GM18873 (cell line): ENCODE data around the gene NHSL2.
"Not testable (repeated sequence)": the region's sequence is repeated elsewhere in the genome, so short reads cannot be mapped to it uniquely, and the experiment has no call there.

Experiments
- ATAC-seq: cut with Tn5 transposase; IDR thresholded peaks from one replicate; pipeline ENCODE4 v1.9.1; 2021; ENCODE audit warnings: mild to moderate bottlenecking, moderate library complexity, moderate number of reproducible peaks; ENCODE audit not compliant: unreplicated experiment, low FRiP score

NHSL2 gene

DNA sequence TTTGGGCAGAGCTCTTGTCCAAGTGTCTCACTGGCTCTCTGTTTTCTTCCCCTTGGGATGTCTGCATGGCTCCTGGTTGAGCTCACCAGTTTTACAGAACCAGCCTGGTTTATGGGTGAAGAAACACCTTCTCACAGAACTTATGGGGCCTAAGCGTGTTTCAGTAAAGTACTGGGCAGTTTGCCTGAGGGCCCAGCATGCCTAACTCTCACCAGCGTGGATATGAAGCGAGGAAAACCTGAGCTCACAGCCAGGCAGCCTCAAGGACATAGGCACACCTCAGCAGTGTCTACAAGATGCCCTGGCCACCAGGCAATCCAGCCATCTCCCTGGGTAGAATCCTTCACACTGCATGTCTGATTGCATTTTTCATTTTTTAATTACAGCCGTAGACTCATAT, 9.2 kb downstream of the NHSL2 start:
- no peak for ATAC-seq

DNA sequence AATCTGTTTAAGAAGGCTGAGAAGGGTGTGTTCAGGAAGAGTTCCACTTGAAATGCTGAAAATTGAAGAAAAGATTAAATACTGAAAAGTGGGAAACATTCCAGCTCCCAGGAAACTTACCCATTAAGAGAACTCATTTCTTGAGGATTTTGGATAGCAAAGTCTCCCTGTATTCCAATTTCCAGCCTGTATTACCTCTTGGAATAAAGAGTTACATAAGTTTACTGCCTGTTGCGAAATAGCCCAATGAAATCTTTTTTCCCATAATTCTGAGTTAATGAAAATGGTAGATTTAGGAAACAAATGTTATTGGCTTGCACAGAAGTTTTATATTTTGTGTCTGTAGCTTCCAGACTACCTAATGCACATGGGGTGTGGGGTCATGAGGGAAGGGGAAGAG, 12.0 kb downstream of the NHSL2 start:
- ATAC-seq: no peak

DNA sequence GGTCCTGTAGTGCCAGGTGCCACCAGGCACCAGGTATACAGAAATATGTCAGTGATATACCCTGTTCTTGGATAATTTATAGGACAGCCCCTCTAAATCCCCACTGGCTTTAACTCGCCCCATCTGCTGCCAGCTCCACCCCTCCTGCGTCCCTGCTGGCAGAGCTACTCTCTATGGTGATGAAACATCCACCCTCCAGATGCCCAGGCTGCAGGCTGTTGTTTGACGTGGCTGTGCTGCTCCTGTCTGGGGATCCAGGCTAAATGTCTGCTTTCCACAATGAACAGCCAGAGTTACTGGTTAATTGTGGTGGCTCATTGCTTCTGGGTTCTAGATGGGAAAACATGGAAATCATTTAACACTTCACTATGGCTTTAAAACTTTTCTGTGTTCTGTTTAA, 12.9 kb downstream of the NHSL2 start:
- no peak for ATAC-seq

DNA sequence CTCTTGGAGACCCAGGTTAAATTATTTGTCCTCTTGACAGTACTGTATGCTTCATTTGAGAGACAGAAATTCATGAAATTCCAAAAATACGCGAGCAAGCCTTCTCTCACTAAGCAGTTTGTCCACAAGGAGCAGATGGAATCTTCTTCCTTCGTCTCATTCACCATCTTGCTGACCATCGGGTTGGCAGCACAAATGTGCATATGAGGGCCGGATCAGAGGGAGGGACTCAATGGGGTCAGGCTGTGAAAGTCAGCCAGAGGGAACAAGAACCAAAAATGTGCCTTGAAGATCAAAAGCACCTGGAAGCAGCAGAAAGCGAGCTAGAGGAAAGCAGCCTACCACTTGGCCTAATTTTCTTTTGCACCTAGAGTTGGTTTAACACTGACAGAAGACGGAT, 16.4 kb downstream of the NHSL2 start:
- ATAC-seq: no peak

DNA sequence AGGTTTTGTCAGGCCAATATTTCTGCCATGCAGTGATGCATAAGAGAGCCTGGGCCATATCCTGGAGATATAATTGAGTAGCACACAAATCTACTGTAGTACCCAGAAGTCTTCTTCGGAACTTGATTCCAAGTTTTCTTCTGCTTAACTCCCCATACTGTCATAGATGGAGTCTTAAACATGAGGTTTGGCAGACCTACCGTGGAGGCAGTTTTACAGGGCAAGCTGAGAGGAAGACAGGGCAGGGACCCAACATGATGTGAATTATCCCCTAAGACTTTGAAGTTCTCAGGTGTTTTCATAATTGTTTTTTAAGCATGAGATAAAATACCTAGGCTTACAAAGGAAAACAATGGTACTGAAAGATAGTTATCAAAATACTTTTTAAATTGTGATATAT, 18.2 kb downstream of the NHSL2 start:
- no peak for ATAC-seq

DNA sequence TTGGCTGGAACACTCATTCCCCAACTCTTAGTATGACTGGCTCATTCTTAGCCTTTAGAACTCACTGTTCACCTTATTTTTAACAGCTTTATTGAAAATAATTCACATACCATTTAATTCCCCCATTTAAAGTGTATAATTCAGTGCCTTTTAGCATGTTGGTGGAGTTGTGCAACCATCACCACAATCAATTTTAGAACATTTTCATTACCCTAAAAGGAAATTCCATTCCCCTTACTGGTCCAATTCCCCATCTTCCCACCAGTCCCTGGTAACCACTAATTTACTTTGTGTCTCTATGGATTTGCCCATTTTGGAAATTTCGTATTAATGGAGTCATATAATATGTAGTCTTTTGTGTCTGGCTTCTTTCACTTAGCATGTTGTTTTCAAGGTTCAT, 19.7 kb downstream of the NHSL2 start:
- no peak for ATAC-seq

DNA sequence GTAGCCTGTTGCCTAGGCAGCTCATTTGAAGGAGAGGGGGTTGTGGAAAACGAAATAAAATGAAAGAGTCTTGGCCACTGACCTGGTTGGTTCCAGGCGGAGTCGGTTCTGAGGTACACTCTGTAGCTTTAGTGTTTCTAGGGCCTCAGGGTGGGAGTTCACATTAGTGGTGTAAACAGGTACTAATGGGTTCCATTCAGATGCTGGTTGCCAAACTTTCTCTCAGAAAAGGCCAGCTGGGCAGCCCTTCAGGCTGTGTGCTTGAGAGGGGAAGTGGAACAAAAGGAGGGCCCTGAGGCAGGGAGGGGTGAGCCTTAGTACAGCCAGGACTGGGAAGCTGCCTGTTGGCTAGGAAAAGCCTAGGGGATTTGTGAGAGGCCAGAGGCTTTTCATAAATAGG, 24.8 kb downstream of the NHSL2 start:
- ATAC-seq: no peak

DNA sequence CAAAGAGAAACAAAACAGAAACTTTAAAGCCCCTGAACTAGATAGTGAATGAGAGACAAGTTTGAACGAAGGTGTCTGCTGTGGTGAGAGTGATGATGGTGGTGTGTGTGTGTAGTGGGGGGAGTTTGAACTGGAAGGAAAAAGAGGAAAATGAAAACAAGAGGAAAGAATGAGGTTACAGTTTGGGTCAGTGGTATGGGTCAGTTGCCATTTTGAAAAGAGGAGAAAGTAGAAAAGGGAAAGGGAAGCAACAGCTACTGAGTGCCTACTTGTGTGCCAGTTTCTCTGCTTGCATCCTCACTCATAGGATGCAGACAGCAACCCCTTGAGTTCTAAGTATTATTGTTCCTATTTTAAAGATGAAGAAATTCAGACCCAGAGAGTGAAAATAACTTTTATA, 26.0 kb downstream of the NHSL2 start:
- ATAC-seq: no peak

DNA sequence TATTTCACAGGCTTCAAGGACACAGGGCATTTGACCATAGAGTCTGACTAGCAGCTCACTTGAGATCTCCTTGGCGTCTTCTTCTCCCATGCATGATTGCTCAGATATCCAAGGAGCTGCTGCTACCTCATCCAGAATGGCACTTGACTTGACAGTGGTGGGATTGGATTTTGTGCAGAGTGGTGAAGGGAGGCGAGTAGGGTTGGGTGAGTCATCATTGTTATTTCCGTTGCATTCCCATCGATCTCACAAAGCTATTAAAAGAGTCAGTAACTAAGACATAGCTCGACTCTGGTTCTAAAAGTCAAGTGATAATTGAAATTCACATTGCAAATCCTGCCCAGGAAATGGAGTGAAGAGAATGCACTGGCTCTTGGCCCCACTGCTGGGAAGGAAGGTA, 27.7 kb downstream of the NHSL2 start:
- ATAC-seq: no peak

DNA sequence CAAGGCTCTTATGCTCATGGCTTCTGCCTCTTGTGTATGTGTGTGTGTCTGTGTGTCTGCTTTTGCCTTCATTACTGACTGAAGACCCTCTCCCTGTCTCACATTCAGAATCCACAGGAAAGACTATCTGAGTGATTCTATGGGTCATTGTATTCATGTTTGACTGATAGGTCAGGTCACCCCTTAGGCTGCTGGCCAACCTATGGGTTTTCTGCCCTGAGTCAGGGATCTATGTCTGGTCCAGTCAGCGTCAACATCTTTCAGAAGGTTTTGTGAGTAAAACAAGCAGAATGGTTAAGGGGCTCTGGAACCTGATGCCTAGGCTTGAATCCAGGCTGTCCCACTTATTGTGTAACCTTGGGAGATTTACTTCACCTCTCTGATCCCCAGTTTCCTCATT, 30.5 kb downstream of the NHSL2 start:
- no peak for ATAC-seq

DNA sequence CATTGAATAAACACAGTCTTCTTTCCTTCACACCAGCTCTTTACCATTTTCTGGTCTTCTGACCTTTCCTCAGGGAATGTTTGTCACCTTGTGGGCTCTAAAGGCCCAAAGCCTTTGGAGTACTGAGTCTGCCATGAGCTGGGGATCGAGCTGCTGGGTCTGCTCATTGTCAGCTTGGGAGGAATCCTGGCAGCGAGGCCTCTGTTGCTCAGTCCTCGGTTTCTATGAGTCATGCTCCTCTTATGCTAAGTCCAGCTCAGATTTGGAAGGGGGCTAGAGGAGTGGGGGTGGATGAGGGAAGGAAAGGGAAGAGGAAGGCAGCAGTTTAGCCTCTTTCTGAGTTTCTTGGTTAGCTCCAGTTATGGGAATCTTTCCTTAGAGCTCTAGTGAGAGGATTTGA, 31.1 kb downstream of the NHSL2 start:
- no peak for ATAC-seq

DNA sequence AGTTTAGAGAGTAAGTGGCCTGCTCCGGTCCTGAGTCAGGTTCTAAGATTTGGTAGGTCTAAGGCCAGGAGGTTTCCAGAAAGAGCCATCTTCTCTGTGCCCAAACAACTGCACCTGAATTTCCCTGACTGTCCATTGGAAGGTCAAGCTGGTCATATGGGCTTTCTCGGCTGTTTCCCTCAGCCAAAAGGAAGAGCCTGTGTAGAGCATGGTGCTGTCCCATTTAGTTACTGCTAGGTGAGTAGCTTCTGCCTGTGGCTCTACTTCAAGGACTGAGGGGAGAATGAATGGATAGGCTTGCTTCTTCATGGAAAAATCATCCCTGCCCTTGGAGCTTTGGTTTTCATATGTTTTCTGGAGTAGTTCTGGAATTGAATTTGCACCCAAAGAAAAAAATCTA, 33.7 kb downstream of the NHSL2 start:
- ATAC-seq: no peak

DNA sequence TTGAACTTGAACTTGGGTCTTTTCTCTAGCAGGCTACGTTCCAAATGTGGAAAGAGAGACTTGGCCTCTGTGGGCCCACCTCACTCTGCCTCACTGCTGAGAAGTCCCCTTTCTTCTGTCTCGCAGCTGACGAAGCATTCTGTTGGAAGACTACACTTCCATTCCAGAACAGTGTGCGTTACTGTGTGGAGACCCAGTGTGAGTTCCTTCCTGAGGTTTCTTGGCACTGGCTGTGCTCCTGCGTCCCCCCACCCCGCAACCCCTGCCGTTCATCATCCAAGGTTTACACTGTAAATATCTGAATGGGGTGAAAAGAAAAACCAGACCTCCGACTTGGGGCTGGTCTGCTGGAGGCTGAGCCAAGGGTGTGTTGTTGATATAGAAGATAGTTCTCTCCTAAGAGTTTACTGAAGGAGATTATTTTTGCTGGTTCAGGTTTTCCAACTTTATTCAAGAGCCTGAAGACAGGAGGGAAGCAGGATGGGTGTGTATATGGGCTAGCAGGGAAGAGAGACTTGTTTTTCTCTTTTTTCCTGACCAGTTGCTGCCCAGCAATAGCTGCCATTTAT, 34.7 kb downstream of the NHSL2 start:
- ATAC-seq: no peak

DNA sequence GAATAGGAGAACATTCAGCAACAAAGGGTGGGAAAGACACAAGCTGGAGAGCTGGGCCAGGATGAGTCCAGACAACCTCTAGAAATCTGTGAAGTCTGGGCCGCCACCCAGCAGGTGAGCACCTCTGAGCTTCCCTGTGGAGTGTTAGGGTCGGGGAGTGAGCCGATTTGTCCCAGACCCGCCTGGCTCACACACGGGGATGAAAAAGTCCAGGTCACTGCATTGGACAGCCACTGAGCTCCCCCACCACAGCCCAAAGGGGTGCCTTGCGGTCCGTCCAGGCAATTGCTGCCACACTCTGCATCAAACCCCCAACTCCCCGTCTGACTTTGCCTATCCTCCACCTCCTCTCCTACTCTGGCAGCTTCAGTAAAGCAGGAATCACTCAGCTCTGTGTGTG, 38.7 kb downstream of the NHSL2 start:
- ATAC-seq: no peak

DNA sequence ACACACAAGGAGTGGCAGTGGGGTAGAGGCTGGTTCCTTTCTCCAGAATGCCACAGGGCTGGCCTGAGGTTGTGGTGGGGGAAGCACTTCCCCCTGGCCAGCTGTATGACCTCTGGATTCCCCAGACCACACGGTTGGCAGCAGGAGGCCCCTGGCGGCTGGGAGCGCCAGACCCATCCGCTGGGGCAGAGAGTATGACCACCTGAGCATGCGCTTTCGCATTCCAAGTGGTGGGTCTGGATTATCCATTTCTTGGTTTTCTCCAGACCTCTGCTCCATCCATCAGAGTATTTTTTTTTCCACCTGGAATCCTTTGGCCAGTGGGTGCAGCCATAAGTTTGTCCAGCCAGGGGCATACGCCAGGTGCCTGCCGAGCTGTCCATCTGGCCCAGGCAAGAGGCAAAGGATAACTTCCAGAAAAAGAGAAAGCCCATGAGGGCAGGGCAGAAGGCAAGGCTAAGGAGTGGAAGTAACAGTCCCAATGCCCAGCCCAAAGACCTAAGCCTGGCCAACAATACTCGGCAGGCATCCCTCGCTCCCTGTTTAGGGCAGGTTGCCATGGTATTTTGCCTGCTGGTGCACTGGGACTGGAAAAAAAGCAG, 39.3 kb downstream of the NHSL2 start:
- ATAC-seq: no peak

DNA sequence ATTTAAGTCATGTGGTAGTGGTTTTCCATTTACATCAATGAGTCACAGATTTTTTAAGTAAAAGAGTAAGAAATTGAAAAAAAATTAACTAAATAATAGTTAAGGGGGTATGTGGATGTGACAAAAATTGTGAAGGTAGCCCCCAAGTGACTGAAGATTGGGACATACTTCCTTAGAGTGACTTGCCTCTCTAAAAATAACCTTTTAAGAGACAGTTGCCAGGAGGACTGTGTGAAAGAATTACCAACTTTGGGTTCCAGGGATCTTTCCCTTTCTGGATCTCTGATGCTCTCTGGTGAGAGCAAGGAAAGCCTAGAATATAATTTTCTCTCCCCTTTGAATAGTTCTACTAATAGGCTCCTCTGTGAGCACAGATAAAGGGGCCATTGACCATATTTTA, 42.7 kb downstream of the NHSL2 start:
- ATAC-seq: no peak

DNA sequence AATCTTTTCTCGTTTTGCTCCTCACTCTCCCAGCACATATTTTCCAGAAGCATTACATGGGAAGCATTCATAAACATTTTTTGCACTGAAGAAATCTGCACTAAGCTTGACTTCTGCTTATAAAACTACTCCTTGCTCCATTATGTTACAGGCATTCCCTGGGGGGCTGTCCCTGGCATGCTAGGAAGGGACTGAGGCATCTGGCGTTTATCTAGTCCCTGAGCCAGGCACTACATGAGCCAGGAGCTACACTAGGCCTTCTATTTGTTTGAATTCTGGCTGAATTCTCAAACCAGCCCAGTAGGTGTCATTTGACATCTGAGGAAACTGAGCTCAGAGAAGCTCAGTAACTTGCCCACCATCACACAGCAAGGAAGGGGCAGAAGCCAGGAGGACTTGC, 43.3 kb downstream of the NHSL2 start:
- no peak for ATAC-seq

DNA sequence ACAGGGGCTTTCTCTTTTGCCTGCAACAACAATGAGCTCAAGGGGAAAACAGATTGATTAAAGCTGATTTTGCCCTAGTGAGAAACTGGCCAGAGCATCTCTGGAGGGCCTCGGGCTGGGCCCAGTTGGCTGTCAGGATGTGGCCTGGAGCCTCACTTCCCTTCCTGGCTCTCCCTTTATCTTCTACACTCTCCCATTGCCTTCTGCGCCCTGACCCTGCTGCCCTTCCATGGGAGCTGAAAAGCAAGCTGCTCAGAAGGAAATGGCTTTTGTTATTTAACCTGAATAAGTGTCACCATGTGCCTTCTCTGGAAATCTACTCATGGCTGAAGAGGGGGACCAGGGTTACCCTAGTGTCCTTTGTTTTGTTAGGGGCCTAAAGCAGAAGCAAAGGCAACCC, 43.8 kb downstream of the NHSL2 start:
- no peak for ATAC-seq

DNA sequence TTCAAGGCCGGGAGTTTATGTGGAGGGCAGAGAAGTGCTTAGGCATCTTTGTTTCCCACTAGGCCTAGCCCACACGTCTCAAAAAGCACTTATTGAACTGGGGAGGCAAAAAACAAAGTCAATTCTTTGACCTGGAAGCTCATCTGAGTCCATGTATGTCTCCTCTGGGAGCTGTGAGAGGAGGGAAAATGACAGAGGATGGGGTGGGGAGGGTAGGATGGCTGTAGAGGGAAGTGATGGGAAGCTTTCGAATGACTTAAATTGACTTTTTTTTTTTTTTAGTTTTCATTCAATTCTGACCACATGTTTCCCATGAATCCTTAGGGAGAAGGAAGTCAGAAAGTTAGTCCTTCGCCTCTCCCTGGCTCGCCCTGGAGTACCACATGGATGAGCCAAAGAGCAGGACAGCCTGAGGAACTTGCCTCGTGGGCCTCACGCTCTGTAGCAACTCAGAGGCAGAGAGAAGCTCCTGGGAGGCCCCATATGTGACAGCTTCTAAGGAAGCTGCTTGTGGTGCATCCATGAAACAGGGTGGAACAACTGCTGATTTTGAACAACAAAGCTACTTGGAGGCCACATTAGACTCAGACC, 45.0 kb downstream of the NHSL2 start:
- ATAC-seq: no peak

DNA sequence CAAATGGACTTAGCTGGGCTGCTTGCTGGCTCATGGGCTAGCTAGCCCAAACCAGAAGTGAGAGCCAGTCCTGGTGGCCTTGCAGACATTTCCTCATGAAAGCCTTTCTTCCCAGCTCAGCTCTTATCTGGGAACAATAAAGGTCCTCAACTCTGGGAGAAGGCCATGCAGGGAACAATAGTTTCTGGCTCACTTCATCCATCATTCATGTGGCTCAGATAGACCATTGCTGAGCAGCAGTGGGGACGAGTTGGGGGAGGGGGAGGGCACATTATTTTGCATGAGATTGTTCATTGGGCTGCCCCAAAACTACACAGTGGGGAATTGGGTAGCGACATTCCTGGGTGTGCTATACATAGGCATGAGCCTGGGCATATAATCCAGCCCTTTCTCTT, 47.6 kb downstream of the NHSL2 start:
- no peak for ATAC-seq

DNA sequence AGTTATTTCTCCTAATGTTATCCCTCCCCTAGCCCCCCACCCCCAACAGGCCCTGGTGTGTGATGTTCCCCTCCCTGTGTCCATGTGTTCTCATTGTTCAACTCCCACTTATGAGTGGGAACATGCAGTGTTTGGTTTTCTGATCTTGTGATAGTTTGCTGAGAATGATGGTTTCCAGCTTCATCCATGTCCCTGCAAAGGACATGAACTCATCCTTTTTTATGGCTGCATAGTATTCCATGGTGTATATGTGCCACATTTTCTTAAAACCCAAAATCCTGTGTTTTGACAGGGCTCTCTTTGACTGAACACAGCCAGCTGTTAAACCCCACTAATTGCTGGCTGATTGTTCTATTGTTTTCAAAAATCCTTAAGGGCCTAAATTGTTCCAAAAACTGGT, 53.5 kb downstream of the NHSL2 start:
- ATAC-seq: not testable (repeated sequence)

DNA sequence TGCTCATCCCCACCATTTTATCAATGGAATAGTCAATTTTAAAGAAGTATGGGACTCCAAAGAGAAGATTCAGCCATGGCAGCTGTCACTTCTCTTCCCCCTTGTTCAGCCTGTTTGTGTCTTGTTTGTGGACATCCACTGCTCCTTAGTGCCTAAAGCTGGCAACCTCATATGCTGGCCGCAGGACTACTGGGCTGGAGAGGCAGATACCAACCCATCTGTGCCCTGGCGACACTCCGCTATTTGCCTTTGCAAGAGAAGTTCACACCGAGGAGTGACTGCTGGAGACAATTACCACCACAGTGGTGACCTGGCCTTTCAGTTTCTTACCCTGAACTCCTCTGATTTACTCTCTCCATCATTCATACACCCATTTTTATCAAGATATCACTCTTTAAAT, 64.3 kb downstream of the NHSL2 start:
- ATAC-seq: no peak

DNA sequence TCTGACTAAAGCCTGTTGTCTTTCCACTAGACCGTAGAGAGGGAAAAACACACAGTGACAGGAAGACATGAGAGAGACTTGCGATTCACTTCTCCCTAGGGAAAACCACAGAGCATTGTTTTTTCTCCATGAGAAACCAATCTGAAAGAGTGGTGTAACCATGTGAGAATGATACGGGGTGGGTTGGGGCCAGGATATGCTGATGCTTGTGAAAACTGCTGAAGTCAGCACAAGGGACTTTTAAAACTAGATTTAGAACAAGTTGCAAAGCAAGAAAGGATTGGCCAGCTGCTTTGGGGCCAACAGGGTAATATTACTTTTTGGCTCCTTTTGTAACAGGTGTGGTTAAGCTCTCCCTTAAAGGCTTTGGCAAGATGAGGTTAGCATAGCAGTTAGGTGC, 66.1 kb downstream of the NHSL2 start:
- ATAC-seq: no peak
